ENCODE data around the gene HSD17B12. TPM values are rescaled to one million over a fixed set of nuclear protein-coding genes. Genes with fewer than 3 reads are reported as not detected.

HSD17B12 gene
- total RNA-seq, 1 donor from 2014 or later, result 83.6 TPM

DNA sequence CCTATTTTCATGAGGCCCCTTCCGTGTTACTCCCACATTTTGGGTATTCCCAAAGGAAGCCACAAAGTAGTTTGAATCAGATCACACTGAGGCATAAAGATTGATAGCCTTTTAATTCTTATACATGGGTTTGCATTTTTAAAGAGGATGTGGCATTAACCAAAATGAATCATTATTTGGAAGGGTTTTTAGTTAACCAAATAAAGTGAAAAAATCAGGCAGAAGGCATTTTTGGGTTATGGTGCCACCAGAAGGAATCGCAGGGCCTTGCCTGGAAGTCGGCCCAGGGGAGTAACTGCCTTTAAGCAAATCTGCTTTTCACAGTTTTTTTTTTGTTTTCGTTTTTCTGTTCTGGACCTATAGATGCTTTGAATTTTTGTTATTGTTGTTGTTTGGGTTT lies 55.4 kb downstream of the HSD17B12 start:
- TF ChIP-seq, protein P1, sequence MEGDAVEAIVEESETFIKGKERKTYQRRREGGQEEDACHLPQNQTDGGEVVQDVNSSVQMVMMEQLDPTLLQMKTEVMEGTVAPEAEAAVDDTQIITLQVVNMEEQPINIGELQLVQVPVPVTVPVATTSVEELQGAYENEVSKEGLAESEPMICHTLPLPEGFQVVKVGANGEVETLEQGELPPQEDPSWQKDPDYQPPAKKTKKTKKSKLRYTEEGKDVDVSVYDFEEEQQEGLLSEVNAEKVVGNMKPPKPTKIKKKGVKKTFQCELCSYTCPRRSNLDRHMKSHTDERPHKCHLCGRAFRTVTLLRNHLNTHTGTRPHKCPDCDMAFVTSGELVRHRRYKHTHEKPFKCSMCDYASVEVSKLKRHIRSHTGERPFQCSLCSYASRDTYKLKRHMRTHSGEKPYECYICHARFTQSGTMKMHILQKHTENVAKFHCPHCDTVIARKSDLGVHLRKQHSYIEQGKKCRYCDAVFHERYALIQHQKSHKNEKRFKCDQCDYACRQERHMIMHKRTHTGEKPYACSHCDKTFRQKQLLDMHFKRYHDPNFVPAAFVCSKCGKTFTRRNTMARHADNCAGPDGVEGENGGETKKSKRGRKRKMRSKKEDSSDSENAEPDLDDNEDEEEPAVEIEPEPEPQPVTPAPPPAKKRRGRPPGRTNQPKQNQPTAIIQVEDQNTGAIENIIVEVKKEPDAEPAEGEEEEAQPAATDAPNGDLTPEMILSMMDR (IDR thresholded peaks at IDR 0.05; ENCODE audit: borderline replicate concordance), result no peak
- H3K4me3 ChIP-seq, result peak overlapping the region; percentile 49
- no peaks in the 10 kb centered on the region for H3K9me3 ChIP-seq (replicated peaks)
- H3K27me3 ChIP-seq (ENCODE audit: low read depth), result no peaks in the 10 kb centered on the region
- intact Hi-C loops (cut with micrococcal nuclease), result no loop called here
- no peak for DNase-seq
- peaks cover 13% of the 10 kb centered on the region for H3K36me3 ChIP-seq
- peaks cover 58% of the 10 kb centered on the region for H3K4me1 ChIP-seq
- peak overlapping the region; percentile 87 for H3K27ac ChIP-seq (replicated peaks)

DNA sequence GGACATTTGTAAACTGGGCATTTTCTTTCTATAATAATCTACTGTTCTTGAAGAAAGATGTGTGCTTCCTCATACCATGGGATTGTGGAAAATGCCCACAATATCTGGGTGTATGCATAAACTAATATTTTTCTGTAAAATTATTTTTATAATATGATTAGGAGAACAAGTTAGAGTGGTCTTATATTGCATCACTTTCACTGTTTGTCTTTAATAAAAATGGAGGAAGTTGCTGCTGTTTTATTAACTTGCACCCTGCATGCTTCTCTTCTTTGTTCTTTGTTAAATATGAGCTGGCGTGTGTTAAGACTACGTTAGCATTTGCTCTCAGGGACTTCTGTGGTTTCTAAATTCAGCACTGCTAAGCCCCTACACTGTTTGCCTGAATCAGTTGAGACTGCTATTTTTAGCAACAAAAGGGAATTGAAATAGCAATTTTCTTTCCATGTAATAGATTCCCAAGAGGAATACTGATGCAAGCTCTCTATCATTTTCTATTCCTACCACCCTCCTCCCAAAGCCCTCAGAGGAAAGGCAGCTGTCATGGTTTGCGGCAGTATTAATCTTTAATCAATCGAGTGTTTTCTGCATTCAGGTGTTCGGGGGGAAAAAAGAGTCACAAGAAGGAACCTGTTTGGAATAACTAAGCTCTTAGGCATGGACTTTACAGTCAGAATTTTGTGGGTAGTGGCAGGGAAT lies 56.1 kb downstream of the HSD17B12 start:
- Histone ChIP-seq H3K9me3 (replicated peaks) (no peaks in the 10 kb centered on the region), H3K4me3 (peak overlapping the region; percentile 49), H3K36me3 (peaks cover 13% of the 10 kb centered on the region), H3K27ac (replicated peaks) (peak overlapping the region; percentile 87), H3K4me1 (peaks cover 59% of the 10 kb centered on the region), H3K27me3 (ENCODE audit: low read depth) (no peaks in the 10 kb centered on the region)
- no peak for DNase-seq
- intact Hi-C loops (cut with micrococcal nuclease), result no loop called here
- TF ChIP-seq, protein P1 (IDR thresholded peaks at IDR 0.05; ENCODE audit: borderline replicate concordance), result no peak

DNA sequence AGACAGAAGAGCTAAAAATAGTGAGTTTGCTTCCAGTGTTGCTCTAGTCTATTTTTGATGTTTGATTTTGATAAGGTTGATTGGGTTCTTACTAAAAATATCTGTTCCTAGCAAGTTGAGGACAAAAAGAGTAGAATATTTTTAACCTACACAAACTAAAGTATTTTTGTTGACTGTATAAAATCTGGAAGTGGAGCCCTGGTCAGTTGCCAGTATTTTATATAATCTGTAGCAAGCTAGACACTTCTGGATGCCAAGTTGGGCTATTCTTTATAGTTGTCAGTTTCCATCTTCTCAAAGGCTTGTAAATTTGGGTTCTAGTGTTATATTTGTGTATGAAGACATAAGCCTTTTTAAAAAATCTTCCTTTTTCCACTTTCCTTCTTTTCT lies 56.7 kb downstream of the HSD17B12 start:
- Histone ChIP-seq H3K27me3 (ENCODE audit: low read depth) (no peaks in the 10 kb centered on the region), H3K9me3 (replicated peaks) (no peaks in the 10 kb centered on the region), H3K36me3 (peaks cover 13% of the 10 kb centered on the region), H3K4me3 (peak overlapping the region; percentile 49), H3K27ac (replicated peaks) (peak overlapping the region; percentile 87), H3K4me1 (peaks cover 59% of the 10 kb centered on the region)
- intact Hi-C loops (cut with micrococcal nuclease), result no loop called here
- no peak for DNase-seq
- TF ChIP-seq, protein P1 (IDR thresholded peaks at IDR 0.05; ENCODE audit: borderline replicate concordance), result no peak

DNA sequence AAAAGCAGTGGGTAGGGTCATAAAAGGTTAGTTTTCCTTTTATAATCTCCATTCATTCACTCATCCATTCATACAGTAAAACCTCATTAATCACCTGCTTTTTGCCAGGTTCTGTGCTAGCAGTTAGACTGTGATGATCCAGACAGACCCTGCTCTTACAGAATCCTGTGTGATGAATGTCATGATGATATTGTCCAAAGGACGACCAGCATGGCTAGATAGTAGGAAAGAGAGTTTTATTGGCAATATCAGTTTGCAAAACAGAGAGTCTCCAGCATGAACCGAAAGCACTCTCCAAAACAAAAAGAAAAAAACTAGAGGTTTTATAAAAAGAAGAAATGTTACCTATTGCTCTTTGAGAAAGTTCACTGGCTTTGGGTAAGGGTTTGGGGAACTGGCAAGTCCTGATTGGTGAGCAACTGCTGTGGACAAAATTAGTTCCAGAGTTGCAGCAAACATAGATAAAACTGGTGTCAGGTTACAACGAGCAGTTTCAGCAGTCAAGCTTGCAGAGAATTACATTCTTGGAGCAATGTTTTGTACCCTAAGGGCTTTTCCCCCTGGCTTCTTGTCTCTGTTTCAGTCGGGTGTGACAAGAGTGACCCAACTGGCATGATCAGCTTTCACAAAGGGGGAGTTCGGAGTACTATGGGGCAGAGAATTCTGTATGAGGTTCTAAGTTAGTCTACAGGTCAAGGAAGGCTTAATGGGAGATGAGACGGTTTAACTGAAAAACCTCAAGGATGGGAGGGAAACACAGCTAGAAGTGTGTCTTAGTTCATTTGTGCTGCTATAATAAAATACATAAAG lies 58.3 kb downstream of the HSD17B12 start:
- H3K36me3 ChIP-seq, result peaks cover 10% of the 10 kb centered on the region
- intact Hi-C loops (cut with micrococcal nuclease), result no loop called here
- no peaks in the 10 kb centered on the region for H3K9me3 ChIP-seq (replicated peaks)
- H3K27ac ChIP-seq (replicated peaks), result peak overlapping the region; percentile 87
- TF ChIP-seq, protein P1 (IDR thresholded peaks at IDR 0.05; ENCODE audit: borderline replicate concordance), result no peak
- H3K27me3 ChIP-seq (ENCODE audit: low read depth), result no peaks in the 10 kb centered on the region
- no peak for DNase-seq
- H3K4me1 ChIP-seq, result peaks cover 59% of the 10 kb centered on the region
- H3K4me3 ChIP-seq, result peak overlapping the region; percentile 40

DNA sequence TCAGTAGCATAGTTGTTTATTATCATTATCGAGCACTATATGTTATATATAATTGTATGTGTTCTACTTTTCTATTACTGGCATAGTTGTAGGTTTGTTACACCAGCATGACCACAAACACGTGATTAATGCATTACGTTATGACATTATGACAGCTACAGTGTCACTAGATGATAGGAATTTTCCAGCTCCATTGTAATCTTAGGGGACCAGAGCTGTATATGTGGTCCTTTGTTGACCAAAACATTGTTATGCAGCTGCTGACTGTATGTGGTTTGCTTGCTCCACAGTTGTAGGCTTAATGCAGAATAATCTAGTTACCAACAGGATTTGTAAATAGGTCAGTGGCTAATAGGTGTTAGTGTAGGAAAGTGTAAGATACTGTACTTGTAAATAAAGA lies 66.1 kb downstream of the HSD17B12 start:
- TF ChIP-seq, protein P1 (IDR thresholded peaks at IDR 0.05; ENCODE audit: borderline replicate concordance), result no peak
- Histone ChIP-seq H3K4me1 (peaks cover 18% of the 10 kb centered on the region), H3K36me3 (peaks cover 7% of the 10 kb centered on the region), H3K27ac (replicated peaks) (no peak overlapping the region), H3K9me3 (replicated peaks) (peaks cover 18% of the 10 kb centered on the region), H3K4me3 (no peak overlapping the region), H3K27me3 (ENCODE audit: low read depth) (no peaks in the 10 kb centered on the region)
- DNase-seq, result no peak
- intact Hi-C loops (cut with micrococcal nuclease), result no loop called here

Measured in left ventricle myocardium inferior (tissue), 1 donor.